Choroid plexus epithelial cell (primary cell): ENCODE data around the gene C1QB.
A peak's percentile ranks its signal among the peaks of the same experiment; 100 is the strongest.

ENCODE experiments used
- DNase-seq: peaks from one replicate; pipeline ENCODE4 v3.0.0-alpha.2; 2010; ENCODE audit warnings: low read depth
- H3K4me3 ChIP-seq: 2 replicates; pipeline ENCODE4 v1.5.1; 2011; ENCODE audit warnings: low read depth, mild to moderate bottlenecking, control low read depth, low read length, moderate library complexity
- CTCF ChIP-seq: conservative IDR thresholded peaks from 2 replicates; pipeline ENCODE4 v1.5.1; 2011; ENCODE audit warnings: low read depth, mild to moderate bottlenecking, control low read depth, inconsistent platforms, low read length, moderate library complexity

The C1QB gene

GRCh38 chr1:22619798-22620197 is 33.2 kb upstream of the C1QB start:
- no peak for TF ChIP-seq CTCF
- no peak overlapping the region for H3K4me3 ChIP-seq
- no peak for DNase-seq

GRCh38 chr1:22621761-22622160 is 31.3 kb upstream of the C1QB start:
- no peak for TF ChIP-seq CTCF
- H3K4me3 ChIP-seq, result no peak overlapping the region
- no peak for DNase-seq

GRCh38 chr1:22625262-22625925 is 27.6 kb upstream of the C1QB start:
- peak; percentile 23 for DNase-seq
- no peak for TF ChIP-seq CTCF
- no peak overlapping the region for H3K4me3 ChIP-seq

GRCh38 chr1:22626237-22627157 is 26.5 kb upstream of the C1QB start:
- TF ChIP-seq CTCF, result no peak
- DNase-seq, result no peak
- H3K4me3 ChIP-seq, result no peak overlapping the region

GRCh38 chr1:22627331-22627730 is 25.7 kb upstream of the C1QB start:
- DNase-seq, result no peak
- no peak for TF ChIP-seq CTCF
- H3K4me3 ChIP-seq, result no peak overlapping the region

GRCh38 chr1:22628698-22629444 is 24.2 kb upstream of the C1QB start:
- DNase-seq, result no peak
- TF ChIP-seq CTCF, result no peak
- no peak overlapping the region for H3K4me3 ChIP-seq
